CD8-positive, alpha-beta memory T cell (primary cell): Measurements from ENCODE around the gene PTRH1. TPM values are rescaled to one million over a fixed set of nuclear protein-coding genes. Genes with fewer than 3 reads are reported as not detected.

Experiments used
- CTCF ChIA-PET: fragments of 350-600 bp; sonication (Branson Sonifier 250); formaldehyde crosslinking; loops from one replicate; lab custom pipeline; 2021; ENCODE audit warnings: antibody characterized with exemption; lab: Charles Lee
- POLR2A ChIA-PET: fragments of 350-600 bp; sonication (Branson Sonifier 250); formaldehyde crosslinking; loops from one replicate; lab custom pipeline; 2021; ENCODE audit warnings: antibody characterized with exemption; lab: Charles Lee
- DNase-seq, 5 donors: peaks; one replicate each; pipeline versions ENCODE4 v3.0.0 to v3.0.0-alpha.2; 2020 to 2022; ENCODE audit warnings: mixed read lengths in 1 of 5
- H3K27ac ChIP-seq: one replicate; pipeline ENCODE4 v1.7.0; 2013; ENCODE audit warnings: low read depth, mild to moderate bottlenecking, low read length, moderate library complexity
- H3K27me3 ChIP-seq: 2 replicates; pipeline ENCODE4 v1.7.0; 2013; ENCODE audit warnings: low read length, mild to moderate bottlenecking; ENCODE audit not compliant: insufficient read depth, poor library complexity, severe bottlenecking
- H3K36me3 ChIP-seq: 2 replicates; pipeline ENCODE4 v1.7.0; 2013; ENCODE audit warnings: mild to moderate bottlenecking, low read length, moderate library complexity; ENCODE audit not compliant: insufficient read depth
- H3K4me1 ChIP-seq: 2 replicates; pipeline ENCODE4 v1.7.0; 2013; ENCODE audit warnings: mild to moderate bottlenecking, low read length, moderate library complexity; ENCODE audit not compliant: insufficient read depth
- H3K4me3 ChIP-seq: 2 replicates; pipeline ENCODE4 v1.7.0; 2013; ENCODE audit warnings: mild to moderate bottlenecking, low read length
- H3K9me3 ChIP-seq: 2 replicates; pipeline ENCODE4 v1.7.0; 2013; ENCODE audit warnings: mild to moderate bottlenecking, low read length
- H3K27ac Mint-ChIP-seq, 8 donors: one replicate each; pipeline ENCODE4 v1.8.0; 2020 to 2021; ENCODE audit warnings: mixed read lengths in 8 of 8, mild to moderate bottlenecking in 6 of 8, inconsistent platforms in 3 of 8, moderate library complexity in 3 of 8
- H3K27me3 Mint-ChIP-seq, 2 donors: one replicate each; pipeline ENCODE4 v1.8.0; 2020 to 2021; ENCODE audit warnings: mixed read lengths in 2 of 2, mild to moderate bottlenecking in 1 of 2, moderate library complexity in 1 of 2
- H3K36me3 Mint-ChIP-seq, 3 donors: one replicate each; pipeline ENCODE4 v1.8.0; 2020 to 2021; ENCODE audit warnings: mixed read lengths in 3 of 3, inconsistent platforms in 1 of 3, mild to moderate bottlenecking in 1 of 3
- H3K4me1 Mint-ChIP-seq, 3 donors: one replicate each; pipeline ENCODE4 v1.8.0; 2020 to 2021; ENCODE audit warnings: mixed read lengths in 3 of 3, inconsistent platforms in 1 of 3, mild to moderate bottlenecking in 1 of 3
- H3K4me3 Mint-ChIP-seq, 7 donors: one replicate each; pipeline ENCODE4 v1.8.0; 2020 to 2021; ENCODE audit warnings: mixed read lengths in 7 of 7, mild to moderate bottlenecking in 6 of 7, moderate library complexity in 4 of 7, inconsistent platforms in 2 of 7
- H3K9me3 Mint-ChIP-seq, 5 donors: one replicate each; pipeline ENCODE4 v1.8.0; 2020 to 2022; ENCODE audit warnings: mixed read lengths in 5 of 5, mild to moderate bottlenecking in 3 of 5, moderate library complexity in 2 of 5, inconsistent platforms in 1 of 5
- polyA plus RNA-seq: library from polyadenylated mRNA; unstranded; fragments of 300-500 nt; fragmentation: Illumina TruSeq; gene quantifications from one replicate; pipeline ENCODE4 v1.2.3, GENCODE V29; 2021
- total RNA-seq, 2 experiments: library from RNA; stranded (reverse); gene quantifications; one replicate each; pipeline ENCODE4 v1.2.3, GENCODE V29; 2021

The PTRH1 gene
- total and polyA plus RNA-seq, 3 experiments from 2014 or later = 34.4 to 40.7 (median 35.9) TPM

- ChIA-PET CTCF (interaction anchor here (1.0 to 3.4 kb wide), 7 partner anchors 17 to 211 kb away, joined by 3 to 29 read pairs (median 4); partner anchors contain the start of genes STXBP1 and TOR2A), POLR2A (interaction anchor here (1.3 kb wide), 1 partner anchor 191 kb away, joined by 4 read pairs; no protein-coding TSS in a partner anchor)
- Mint-ChIP-seq H3K27ac (peak overlapping the region in 7 of 8 donors; percentile 63 to 99 (median 98)), H3K9me3 (no peaks in the 10 kb centered on the region), H3K4me3 (peak overlapping the region; percentile 85 to 99 (median 98)), H3K4me1 (peaks cover 43 to 53% (median 44%) of the 10 kb centered on the region in 3 donors), H3K27me3 (peaks cover 0 to 3% of the 10 kb centered on the region in 2 donors), H3K36me3 (peaks cover 0 to 7% (median 1%) of the 10 kb centered on the region in 3 donors)
- Histone ChIP-seq H3K27me3 (no peaks in the 10 kb centered on the region), H3K4me1 (peaks cover 38% of the 10 kb centered on the region), H3K36me3 (no peaks in the 10 kb centered on the region), H3K27ac (peak overlapping the region; percentile 78), H3K9me3 (no peaks in the 10 kb centered on the region), H3K4me3 (peak overlapping the region; percentile 91)
- no peak for DNase-seq
Observed at GRCh38 chr9:127714951-127715469, 453 bp downstream of the PTRH1 start.

GRCh38 chr9:127714020-127714750, 1.3 kb downstream of the PTRH1 start:
- H3K4me1 ChIP-seq = peaks cover 30% of the 10 kb centered on the region
- CTCF ChIA-PET = interaction anchor here (1.3 to 3.4 kb wide), 4 partner anchors 16 to 125 kb away, joined by 4 to 29 read pairs (median 6); partner anchors contain the start of genes STXBP1 and TOR2A
- peaks cover 0 to 7% (median 1%) of the 10 kb centered on the region in 3 donors for H3K36me3 Mint-ChIP-seq
- H3K27me3 Mint-ChIP-seq = peaks cover 0 to 5% of the 10 kb centered on the region in 2 donors
- no peaks in the 10 kb centered on the region for H3K9me3 Mint-ChIP-seq
- no peaks in the 10 kb centered on the region for H3K9me3 ChIP-seq
- H3K27ac ChIP-seq = no peak overlapping the region
- peak in 1 of 5 donors; percentile 46 for DNase-seq
- H3K27ac Mint-ChIP-seq = peak overlapping the region; percentile 13 to 84 (median 56)
- H3K4me3 Mint-ChIP-seq = peak overlapping the region; percentile 74 to 91 (median 81)
- no peaks in the 10 kb centered on the region for H3K27me3 ChIP-seq
- H3K36me3 ChIP-seq = no peaks in the 10 kb centered on the region
- POLR2A ChIA-PET = no interaction called here
- H3K4me3 ChIP-seq = peak overlapping the region; percentile 15
- peaks cover 36 to 47% (median 37%) of the 10 kb centered on the region in 3 donors for H3K4me1 Mint-ChIP-seq

GRCh38 chr9:127712867-127713266, 2.6 kb downstream of the PTRH1 start:
- H3K4me1 Mint-ChIP-seq = peaks cover 35 to 49% (median 37%) of the 10 kb centered on the region in 3 donors
- Histone ChIP-seq H3K27ac (no peak overlapping the region), H3K9me3 (no peaks in the 10 kb centered on the region), H3K4me3 (no peak overlapping the region), H3K27me3 (no peaks in the 10 kb centered on the region), H3K4me1 (peaks cover 26% of the 10 kb centered on the region), H3K36me3 (no peaks in the 10 kb centered on the region)
- peaks cover 0 to 7% (median 1%) of the 10 kb centered on the region in 3 donors for H3K36me3 Mint-ChIP-seq
- no peak overlapping the region for H3K27ac Mint-ChIP-seq
- peak overlapping the region in 2 of 7 donors; percentile 26 to 53 for H3K4me3 Mint-ChIP-seq
- ChIA-PET POLR2A (interaction anchor here (0.6 kb wide), 1 partner anchor 835 kb away, joined by 3 read pairs; no protein-coding TSS in a partner anchor), CTCF (interaction anchor here (2.3 kb wide), 1 partner anchor 22 kb away, joined by 12 read pairs; the partner anchor contains the start of gene TOR2A)
- peaks cover 0 to 5% of the 10 kb centered on the region in 2 donors for H3K27me3 Mint-ChIP-seq
- no peaks in the 10 kb centered on the region for H3K9me3 Mint-ChIP-seq
- DNase-seq = peak in 1 of 5 donors; percentile 49

- H3K27me3 Mint-ChIP-seq = peaks cover 0 to 5% of the 10 kb centered on the region in 2 donors
- H3K9me3 ChIP-seq = no peaks in the 10 kb centered on the region
- no peaks in the 10 kb centered on the region for H3K36me3 ChIP-seq
- H3K27ac ChIP-seq = no peak overlapping the region
- H3K36me3 Mint-ChIP-seq = peaks cover 0 to 7% (median 1%) of the 10 kb centered on the region in 3 donors
- peaks cover 40 to 54% (median 42%) of the 10 kb centered on the region in 3 donors for H3K4me1 Mint-ChIP-seq
- no peaks in the 10 kb centered on the region for H3K9me3 Mint-ChIP-seq
- peak overlapping the region in 2 of 8 donors; percentile 24 to 33 for H3K27ac Mint-ChIP-seq
- peak overlapping the region in 6 of 7 donors; percentile 5 to 73 (median 45) for H3K4me3 Mint-ChIP-seq
- peaks cover 26% of the 10 kb centered on the region for H3K4me1 ChIP-seq
- H3K4me3 ChIP-seq = no peak overlapping the region
- ChIA-PET POLR2A (no interaction called here), CTCF (interaction anchor here (2.3 kb wide), 1 partner anchor 22 kb away, joined by 12 read pairs; the partner anchor contains the start of gene TOR2A)
- DNase-seq = peak in 1 of 5 donors; percentile 36
- no peaks in the 10 kb centered on the region for H3K27me3 ChIP-seq
Observed at GRCh38 chr9:127712371-127712770, 3.1 kb downstream of the PTRH1 start.

- Mint-ChIP-seq H3K9me3 (no peaks in the 10 kb centered on the region), H3K4me1 (peaks cover 41 to 54% (median 44%) of the 10 kb centered on the region in 3 donors), H3K27ac (no peak overlapping the region), H3K4me3 (peak overlapping the region in 2 of 7 donors; percentile 44 to 73), H3K36me3 (peaks cover 0 to 7% (median 1%) of the 10 kb centered on the region in 3 donors), H3K27me3 (peaks cover 0 to 5% of the 10 kb centered on the region in 2 donors)
- H3K4me3 ChIP-seq = no peak overlapping the region
- no peaks in the 10 kb centered on the region for H3K27me3 ChIP-seq
- H3K27ac ChIP-seq = no peak overlapping the region
- POLR2A ChIA-PET = no interaction called here
- CTCF ChIA-PET = interaction anchor here (2.3 kb wide), 1 partner anchor 23 kb away, joined by 12 read pairs; the partner anchor contains the start of gene TOR2A
- no peaks in the 10 kb centered on the region for H3K36me3 ChIP-seq
- no peaks in the 10 kb centered on the region for H3K9me3 ChIP-seq
- DNase-seq = no peak
- H3K4me1 ChIP-seq = peaks cover 26% of the 10 kb centered on the region
Observed at GRCh38 chr9:127711831-127712274, 3.6 kb downstream of the PTRH1 start.

GRCh38 chr9:127711226-127711701, 4.2 kb downstream of the PTRH1 start:
- ChIA-PET POLR2A (no interaction called here), CTCF (interaction anchor here (1.2 to 2.3 kb wide), 2 partner anchors 18 to 23 kb away, joined by 3 to 12 read pairs; partner anchors contain the start of gene TOR2A)
- Mint-ChIP-seq H3K27ac (peak overlapping the region in 5 of 8 donors; percentile 35 to 95 (median 47)), H3K27me3 (peaks cover 0 to 5% of the 10 kb centered on the region in 2 donors), H3K4me3 (peak overlapping the region; percentile 26 to 79 (median 44)), H3K4me1 (peaks cover 40 to 52% (median 43%) of the 10 kb centered on the region in 3 donors), H3K36me3 (peaks cover 0 to 7% (median 1%) of the 10 kb centered on the region in 3 donors), H3K9me3 (no peaks in the 10 kb centered on the region)
- no peaks in the 10 kb centered on the region for H3K27me3 ChIP-seq
- no peak for DNase-seq
- H3K36me3 ChIP-seq = no peaks in the 10 kb centered on the region
- H3K4me1 ChIP-seq = peaks cover 23% of the 10 kb centered on the region
- H3K4me3 ChIP-seq = no peak overlapping the region
- no peaks in the 10 kb centered on the region for H3K9me3 ChIP-seq
- H3K27ac ChIP-seq = no peak overlapping the region

- DNase-seq = no peak
- Histone ChIP-seq H3K27ac (no peak overlapping the region), H3K36me3 (no peaks in the 10 kb centered on the region), H3K27me3 (no peaks in the 10 kb centered on the region), H3K4me3 (no peak overlapping the region), H3K4me1 (peaks cover 19% of the 10 kb centered on the region), H3K9me3 (no peaks in the 10 kb centered on the region)
- CTCF ChIA-PET = interaction anchor here (1.2 to 3.8 kb wide), 2 partner anchors 19 to 25 kb away, joined by 3 to 28 read pairs; partner anchors contain the start of gene TOR2A
- peak overlapping the region in 4 of 8 donors; percentile 33 to 85 (median 76) for H3K27ac Mint-ChIP-seq
- peaks cover 0 to 2% (median 0%) of the 10 kb centered on the region in 3 donors for H3K36me3 Mint-ChIP-seq
- peaks cover 0 to 3% of the 10 kb centered on the region in 2 donors for H3K27me3 Mint-ChIP-seq
- H3K4me3 Mint-ChIP-seq = peak overlapping the region in 3 of 7 donors; percentile 49 to 58 (median 52)
- H3K9me3 Mint-ChIP-seq = no peaks in the 10 kb centered on the region
- H3K4me1 Mint-ChIP-seq = peaks cover 30 to 43% (median 36%) of the 10 kb centered on the region in 3 donors
- POLR2A ChIA-PET = no interaction called here
Observed at GRCh38 chr9:127710204-127710783, 5.2 kb downstream of the PTRH1 start.
